A549 (cell line): ENCODE data around the gene PTGER2. TPM values are rescaled to one million over a fixed set of nuclear protein-coding genes. Genes with fewer than 3 reads are reported as not detected.

ENCODE experiments used
- ATAC-seq, 2 experiments: fragments of 200-7000 bp in 1 of 2; fragments of >200 bp in 1 of 2; cut with Nextera tagmentation in 1 of 2; cut with Tn5 transposase in 1 of 2; 3 replicates each; pipeline versions ENCODE4 v1.8.0 to v1.9.1; 2018 to 2020; ENCODE audit warnings: mild to moderate bottlenecking in 1 of 2, moderate library complexity in 1 of 2
- CTCF ChIA-PET: fragments of 300-600 bp; sonication (Branson Sonifier 250); formaldehyde crosslinking; extraction: SDS; loops from one replicate; lab custom pipeline; 2021; ENCODE audit warnings: antibody characterized with exemption, inconsistent platforms; lab: Yijun Ruan, JAX
- POLR2A ChIA-PET: fragments of 350-600 bp; formaldehyde crosslinking; extraction: SDS; loops from one replicate; lab custom pipeline; 2021; ENCODE audit warnings: antibody characterized with exemption, inconsistent platforms; lab: Yijun Ruan, JAX
- DNase-seq, 2 experiments: peaks; one replicate each; pipeline versions ENCODE4 v3.0.0 to v3.0.0-alpha.2; 2011 to 2016; ENCODE audit warnings: low read depth in 1 of 2, low spot score in 1 of 2
- FAIRE-seq: peaks from 2 replicates; lab custom pipeline; 2011; peaks lifted over from hg19 to GRCh38; lab: Jason Lieb, UNC
- H3K27ac ChIP-seq, 2 experiments: fragments of >200 bp; sonication (Bioruptor Twin); formaldehyde crosslinking; 3 replicates each; pipeline ENCODE4 v1.5.1; 2016 to 2017
- H3K4me1 ChIP-seq: fragments of >200 bp; sonication (Bioruptor Twin); formaldehyde crosslinking; 3 replicates; pipeline ENCODE4 v1.6.1; 2016
- H3K4me2 ChIP-seq: fragments of >200 bp; sonication (Bioruptor Twin); formaldehyde crosslinking; 3 replicates; pipeline ENCODE4 v1.6.1; 2016
- H3K4me3 ChIP-seq: fragments of >200 bp; sonication (Bioruptor Twin); formaldehyde crosslinking; 3 replicates; pipeline ENCODE4 v1.5.1; 2016
- H3K9me3 ChIP-seq: fragments of >200 bp; sonication (Bioruptor Twin); formaldehyde crosslinking; 3 replicates; pipeline ENCODE4 v1.6.1; 2016
- BHLHE40 ChIP-seq: IDR thresholded peaks from 2 replicates; pipeline ENCODE4 v1.6.1; 2012; ENCODE audit warnings: low read depth, low read length, inconsistent platforms
- CBX2 ChIP-seq: fragments of 200-600 bp; sonication (generic); IDR thresholded peaks from 2 replicates; pipeline ENCODE4 v1.6.1; 2016; ENCODE audit warnings: low read depth, mild to moderate bottlenecking, borderline replicate concordance
- CEBPB ChIP-seq, 2 experiments: fragments of >200 bp in 1 of 2; sonication (Bioruptor Twin) in 1 of 2; formaldehyde crosslinking in 1 of 2; IDR thresholded peaks; 2 replicates each; pipeline ENCODE4 v1.6.1; 2012 to 2016
- CHD4 ChIP-seq: fragments of 200-600 bp; sonication (generic); IDR thresholded peaks from 2 replicates; pipeline ENCODE4 v1.6.1; 2016; ENCODE audit warnings: antibody characterized with exemption, mild to moderate bottlenecking, borderline replicate concordance
- E2F6 ChIP-seq: IDR thresholded peaks from 2 replicates; pipeline ENCODE4 v1.6.1; 2012; ENCODE audit warnings: low read depth, borderline replicate concordance
- EHF ChIP-seq: fragments of 250-450 bp; sonication (Bioruptor Pico); IDR thresholded peaks from 2 replicates; pipeline ENCODE4 v1.5.0; 2020; ENCODE audit warnings: mild to moderate bottlenecking
- EHMT2 ChIP-seq: fragments of 200-600 bp; sonication (generic); IDR thresholded peaks from 2 replicates; pipeline ENCODE4 v1.6.1; 2016; ENCODE audit warnings: antibody characterized with exemption, low read depth, mild to moderate bottlenecking, moderate library complexity
- EP300 ChIP-seq, 2 experiments: fragments of >200 bp; sonication (Bioruptor Twin); formaldehyde crosslinking; IDR thresholded peaks; 2 replicates in 1 of 2; 3 replicates in 1 of 2; pipeline ENCODE4 v1.6.1; 2016 to 2017
- ESRRA ChIP-seq: fragments of 150-350 bp; IDR thresholded peaks from 2 replicates; pipeline ENCODE4 v1.6.1; 2014; ENCODE audit warnings: mild to moderate bottlenecking, low read length, borderline replicate concordance
- FOSB ChIP-seq: fragments of 250-450 bp; sonication (Bioruptor Pico); IDR thresholded peaks from 2 replicates; pipeline ENCODE4 v1.5.0; 2020; ENCODE audit warnings: mild to moderate bottlenecking, moderate library complexity
- FOXS1 ChIP-seq: fragments of 250-450 bp; sonication (Bioruptor Pico); IDR thresholded peaks from 2 replicates; pipeline ENCODE4 v1.5.0; 2020; ENCODE audit warnings: mild to moderate bottlenecking, moderate library complexity
- GATA3 ChIP-seq: IDR thresholded peaks from 2 replicates; pipeline ENCODE4 v1.6.1; 2012; ENCODE audit warnings: borderline replicate concordance
- HES2 ChIP-seq: fragments of >200 bp; sonication (Bioruptor Twin); formaldehyde crosslinking; IDR thresholded peaks from 2 replicates; pipeline ENCODE4 v1.6.1; 2016
- HEYL ChIP-seq: fragments of 250-450 bp; sonication (Bioruptor Pico); IDR thresholded peaks from 2 replicates; pipeline ENCODE4 v1.8.0; 2021; ENCODE audit warnings: mild to moderate bottlenecking, moderate library complexity
- HMGXB4 ChIP-seq: fragments of 250-450 bp; sonication (Bioruptor Pico); IDR thresholded peaks from 2 replicates; pipeline ENCODE4 v1.5.0; 2021; ENCODE audit warnings: mild to moderate bottlenecking, moderate library complexity, borderline replicate concordance
- HOXA7 ChIP-seq: fragments of 250-450 bp; sonication (Bioruptor Pico); IDR thresholded peaks from 2 replicates; pipeline ENCODE4 v1.5.0; 2020; ENCODE audit warnings: mild to moderate bottlenecking, moderate library complexity
- HOXB5 ChIP-seq: fragments of 250-450 bp; sonication (Bioruptor Pico); IDR thresholded peaks from 2 replicates; pipeline ENCODE4 v1.5.0; 2020; ENCODE audit warnings: mild to moderate bottlenecking, moderate library complexity
- KDM1A ChIP-seq: fragments of 200-600 bp; sonication (generic); IDR thresholded peaks from 2 replicates; pipeline ENCODE4 v1.6.1; 2016; ENCODE audit warnings: low read depth, mild to moderate bottlenecking
- MAFK ChIP-seq: fragments of 450-650 bp; IDR thresholded peaks from 2 replicates; pipeline ENCODE4 v1.6.1; 2014; ENCODE audit not compliant: partially characterized antibody
- MAZ ChIP-seq: fragments of 150-350 bp; IDR thresholded peaks from 2 replicates; pipeline ENCODE4 v1.6.1; 2014; ENCODE audit warnings: antibody characterized with exemption, low read depth, low read length, borderline replicate concordance
- PBX3 ChIP-seq: IDR thresholded peaks from 2 replicates; pipeline ENCODE4 v1.6.1; 2012
- PHF8 ChIP-seq: fragments of 200-600 bp; sonication (generic); IDR thresholded peaks from 2 replicates; pipeline ENCODE4 v1.6.1; 2016; ENCODE audit warnings: low read depth, mild to moderate bottlenecking, antibody characterized with exemption, moderate library complexity, borderline replicate concordance
- POLR2A ChIP-seq: IDR thresholded peaks from 2 replicates; pipeline ENCODE4 v1.6.1; 2012; ENCODE audit warnings: mild to moderate bottlenecking, low read length
- POLR2AphosphoS2 ChIP-seq: conservative IDR thresholded peaks from 2 replicates; pipeline ENCODE4 v1.6.1; 2012; ENCODE audit warnings: low read length, improper control_type of control experiment, inconsistent platforms
- RFX5 ChIP-seq: fragments of 450-650 bp; IDR thresholded peaks from 2 replicates; pipeline ENCODE4 v1.7.1; 2014; ENCODE audit warnings: antibody characterized with exemption, mild to moderate bottlenecking, moderate library complexity
- TFCP2L1 ChIP-seq: fragments of 250-450 bp; sonication (Bioruptor Pico); IDR thresholded peaks from 2 replicates; pipeline ENCODE4 v1.5.0; 2021; ENCODE audit warnings: mild to moderate bottlenecking
- TP53 ChIP-seq: fragments of 250-450 bp; sonication (Bioruptor Pico); IDR thresholded peaks from 2 replicates; pipeline ENCODE4 v1.5.0; 2021; ENCODE audit warnings: mild to moderate bottlenecking, moderate library complexity
- ZC3H11A ChIP-seq: fragments of 450-650 bp; IDR thresholded peaks from 2 replicates; pipeline ENCODE4 v1.6.1; 2014; ENCODE audit warnings: antibody characterized with exemption, mild to moderate bottlenecking
- ZNF302 ChIP-seq: fragments of 250-450 bp; sonication (Bioruptor Pico); IDR thresholded peaks from 2 replicates; pipeline ENCODE4 v1.9.0; 2021; ENCODE audit warnings: inconsistent platforms, mild to moderate bottlenecking, moderate library complexity
- WGBS: methylation state at CpG from one replicate; pipeline ENCODE4 v1.1.6; 2017; ENCODE audit errors: missing lambda C conversion rate; 5-methylcytosine and 5-hydroxymethylcytosine counted together
- polyA plus RNA-seq, 4 experiments: library from polyadenylated mRNA; depleted of rRNA in 3 of 4; stranded (reverse); fragments of >200 nt; fragmentation: RNase III in 1 of 4; extraction: RNeasy Plus Mini Kit Qiagen cat#74134 plus additional on column Dnase treatment in 1 of 4; gene quantifications; 2 replicates in 3 of 4; 3 replicates in 1 of 4; pipeline ENCODE4 v1.2.3, GENCODE V29; 2011 to 2017

PTGER2 gene
- polyA plus RNA-seq, 2 of the 4 experiments (the other 2 are of a cell fraction): 0.74 to 1.2 TPM

- TF ChIP-seq KDM1A (no peak), E2F6 (no peak), TFCP2L1 (CRISPR knock-in tag) (no peak), ZC3H11A (no peak), HEYL (CRISPR knock-in tag) (no peak), EHF (no peak), HMGXB4 (no peak)
Measured at GRCh38 chr14:52269100-52269499, 45.0 kb upstream of the PTGER2 start (continued).

- ChIA-PET POLR2A (no interaction called here), CTCF (interaction anchor here (0.6 to 0.9 kb wide), 2 partner anchors 29 to 41 kb away, joined by 3 to 5 read pairs; no protein-coding TSS in a partner anchor)
- FAIRE-seq: no peak
Measured at GRCh38 chr14:52269982-52270381, 44.1 kb upstream of the PTGER2 start.

GRCh38 chr14:52271538-52271937 is 42.6 kb upstream of the PTGER2 start:
- Histone ChIP-seq H3K4me2 (no peak overlapping the region), H3K9me3 (no peaks in the 10 kb centered on the region), H3K27ac (no peak overlapping the region), H3K4me3 (no peak overlapping the region), H3K4me1 (no peaks in the 10 kb centered on the region)
- POLR2A ChIA-PET: no interaction called here
- TF ChIP-seq POLR2AphosphoS2 (no peak), PBX3 (no peak), PHF8 (no peak), CEBPB (IDR thresholded peaks at IDR 0.05) (no peak), FOXS1 (no peak), HOXB5 (CRISPR knock-in tag) (no peak), EHMT2 (no peak), CHD4 (no peak), GATA3 (no peak), HEYL (CRISPR knock-in tag) (no peak), ZC3H11A (no peak), MAZ (no peak), HOXA7 (no peak), BHLHE40 (no peak), POLR2A (no peak), MAFK (no peak), CBX2 (no peak), FOSB (CRISPR knock-in tag) (no peak), RFX5 (no peak)
- TF ChIP-seq, all 56 proteins: peak for 0
- WGBS: 19% methylated on average over 1 of the region's 1 CpG
- DNase-seq (no peak), ATAC-seq (no peak), FAIRE-seq (no peak)
- CTCF ChIA-PET: interaction anchor here (0.8 to 1.1 kb wide), 3 partner anchors 12 to 126 kb away, joined by 3 read pairs; no protein-coding TSS in a partner anchor

More at GRCh38 chr14:52269982-52270381, 44.1 kb upstream of the PTGER2 start:
- Histone ChIP-seq H3K27ac (no peak overlapping the region), H3K4me3 (no peak overlapping the region), H3K4me1 (no peaks in the 10 kb centered on the region), H3K9me3 (no peaks in the 10 kb centered on the region), H3K4me2 (no peak overlapping the region)
- ATAC-seq (no peak), DNase-seq (no peak)
- TF ChIP-seq PBX3: no peak
- TF ChIP-seq TP53 (CRISPR knock-in tag): no peak
- TF ChIP-seq ZNF302: no peak
- TF ChIP-seq EHMT2: no peak
- TF ChIP-seq CBX2: no peak
- TF ChIP-seq HES2: no peak
- TF ChIP-seq EP300 (IDR thresholded peaks at IDR 0.05): no peak
- no peak for TF ChIP-seq PHF8
- no peak for TF ChIP-seq HOXB5 (CRISPR knock-in tag)
- no peak for TF ChIP-seq ESRRA
- WGBS: 42% methylated on average over 8 of the region's 8 CpGs
